H1 (cell line): ENCODE results near the gene S100A13.
"Not testable (repeated sequence)": the region's sequence is repeated elsewhere in the genome, so short reads cannot be mapped to it uniquely, and the experiment has no call there.

Experiments
- CBX8 ChIP-seq: fragments of 300-800, 300-1000 bp; sonication (generic); IDR thresholded peaks from 2 replicates; pipeline ENCODE4 v1.7.1; 2016; ENCODE audit warnings: low read depth, low read length, borderline replicate concordance
- CHD2 ChIP-seq: IDR thresholded peaks from 2 replicates; pipeline ENCODE4 v1.6.1; 2012; ENCODE audit warnings: low read length, improper control_type of control experiment
- CTCF ChIP-seq, 3 experiments: IDR thresholded peaks; 1 replicate in 2 of 3; 2 replicates in 1 of 3; pipeline versions ENCODE4 v1.5.1 to v1.6.1; 2011; ENCODE audit warnings: low read length in 3 of 3, mild to moderate bottlenecking in 3 of 3, inconsistent platforms in 2 of 3, low read depth in 1 of 3, moderate library complexity in 1 of 3; ENCODE audit not compliant: insufficient read depth in 1 of 3; ENCODE audit errors: control extremely low read depth in 1 of 3
- JUND ChIP-seq: IDR thresholded peaks from 2 replicates; pipeline ENCODE4 v1.6.1; 2011; ENCODE audit warnings: mild to moderate bottlenecking, improper control_type of control experiment, low read length
- POLR2A ChIP-seq, 2 experiments: IDR thresholded peaks; 1 replicate in 1 of 2; 2 replicates in 1 of 2; pipeline ENCODE4 v1.6.1; 2011; ENCODE audit warnings: low read depth in 2 of 2, low read length in 2 of 2, mild to moderate bottlenecking in 2 of 2; ENCODE audit errors: control extremely low read depth in 1 of 2
- RAD21 ChIP-seq, 2 experiments: IDR thresholded peaks in 1 of 2; conservative IDR thresholded peaks in 1 of 2; 2 replicates each; pipeline ENCODE4 v1.6.1; 2011; ENCODE audit warnings: low read depth in 2 of 2, low read length in 2 of 2, improper control_type of control experiment in 1 of 2, inconsistent platforms in 1 of 2, mild to moderate bottlenecking in 1 of 2, moderate library complexity in 1 of 2
- RXRA ChIP-seq: IDR thresholded peaks from 2 replicates; pipeline ENCODE4 v1.6.1; 2011; ENCODE audit warnings: low read depth, mild to moderate bottlenecking, low read length, moderate library complexity; ENCODE audit not compliant: insufficient read depth
- SAP30 ChIP-seq: fragments of 300-600 bp; sonication (generic); IDR thresholded peaks from 2 replicates; pipeline ENCODE4 v1.7.1; 2012; ENCODE audit warnings: low read length, moderate library complexity, mild to moderate bottlenecking, inconsistent platforms; ENCODE audit not compliant: insufficient read depth, insufficient replicate concordance
- TAF1 ChIP-seq: IDR thresholded peaks from 2 replicates; pipeline ENCODE4 v1.6.1; 2011; ENCODE audit warnings: mild to moderate bottlenecking, low read depth, low read length
- TCF12 ChIP-seq: IDR thresholded peaks from 2 replicates; pipeline ENCODE4 v1.6.1; 2011; ENCODE audit warnings: low read depth, mild to moderate bottlenecking, low read length

- not testable (repeated sequence) for TF ChIP-seq CTCF (IDR thresholded peaks at IDR 0.05; ENCODE audit: control extremely low read depth in 1 of 3, insufficient read depth in 1 of 3, low read depth in 1 of 3, low read length in 3 of 3); POLR2A (IDR thresholded peaks at IDR 0.05; ENCODE audit: control extremely low read depth in 1 of 2, low read depth in 2 of 2, low read length in 2 of 2); RAD21 (IDR thresholded peaks at IDR 0.05 in 1 of 2, conservative IDR thresholded peaks at IDR 0.05 in 1 of 2; ENCODE audit: low read depth in 2 of 2, low read length in 2 of 2); TAF1; SAP30; RXRA; JUND; CHD2; TCF12; CBX8
Observed at GRCh38 chr1:153575081-153575491, 52.2 kb downstream of the S100A13 start.
